Measurements from ENCODE around the gene ALG11. TPM values are rescaled to one million over a fixed set of nuclear protein-coding genes. Genes with fewer than 3 reads are reported as not detected.
A peak's percentile ranks its signal among the peaks of the same experiment; 100 is the strongest.

The ALG11 gene
- total and polyA plus RNA-seq, 2 experiments from 2014 or later, result 36.9 to 40.1 TPM

DNA sequence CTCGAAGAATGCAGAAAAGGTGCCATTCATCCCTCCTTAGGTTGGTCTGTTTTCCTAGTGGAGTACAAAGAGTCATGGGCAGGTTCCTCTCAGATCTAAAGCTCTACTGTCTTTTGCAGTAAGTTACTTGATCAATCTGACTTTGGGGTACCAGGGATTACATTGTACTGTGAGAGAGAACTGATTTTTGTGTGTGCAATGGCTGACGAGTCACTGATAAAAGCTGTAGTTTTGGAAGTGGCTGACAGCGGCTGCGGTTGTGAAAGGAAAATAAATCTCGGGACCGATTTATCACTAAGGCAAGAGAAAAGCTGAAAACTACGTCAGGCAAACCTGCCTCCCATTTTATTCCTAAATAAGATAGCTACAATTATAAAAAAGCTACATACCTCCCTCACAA, 39.2 kb downstream of the ALG11 start:
- Histone ChIP-seq H3K4me2 (no peak overlapping the region), H3K27me3 (ENCODE audit: insufficient read depth) (no peaks in the 10 kb centered on the region), H3K4me1 (ENCODE audit: insufficient read depth) (peaks cover 14% of the 10 kb centered on the region; the same call in 1 of the 2 replicates), H3K36me3 (ENCODE audit: insufficient read depth) (no peaks in the 10 kb centered on the region), H4K20me1 (replicated peaks; ENCODE audit: insufficient read depth) (no peaks in the 10 kb centered on the region), H3K27ac (ENCODE audit: low read depth) (peak overlapping the region; percentile 81), H3F3A (replicated peaks; ENCODE audit: low read depth) (no peaks in the 10 kb centered on the region), H3K79me2 (replicated peaks; ENCODE audit: insufficient read depth) (no peaks in the 10 kb centered on the region), H3K9me2 (ENCODE audit: insufficient read depth) (peaks cover 5% of the 10 kb centered on the region; the same call in 1 of the 2 replicates), H3K4me3 (no peak overlapping the region), H2AFZ (peak overlapping the region; percentile 88)
- H3K27me3 Mint-ChIP-seq (ENCODE audit: insufficient read depth, low read depth, poor library complexity), result peaks cover 1% of the 10 kb centered on the region
- DNase-seq (ENCODE audit: low spot score), result peak; percentile 32
- H3K4me3 Mint-ChIP-seq, result no peak overlapping the region
- TF ChIP-seq, protein P1, sequence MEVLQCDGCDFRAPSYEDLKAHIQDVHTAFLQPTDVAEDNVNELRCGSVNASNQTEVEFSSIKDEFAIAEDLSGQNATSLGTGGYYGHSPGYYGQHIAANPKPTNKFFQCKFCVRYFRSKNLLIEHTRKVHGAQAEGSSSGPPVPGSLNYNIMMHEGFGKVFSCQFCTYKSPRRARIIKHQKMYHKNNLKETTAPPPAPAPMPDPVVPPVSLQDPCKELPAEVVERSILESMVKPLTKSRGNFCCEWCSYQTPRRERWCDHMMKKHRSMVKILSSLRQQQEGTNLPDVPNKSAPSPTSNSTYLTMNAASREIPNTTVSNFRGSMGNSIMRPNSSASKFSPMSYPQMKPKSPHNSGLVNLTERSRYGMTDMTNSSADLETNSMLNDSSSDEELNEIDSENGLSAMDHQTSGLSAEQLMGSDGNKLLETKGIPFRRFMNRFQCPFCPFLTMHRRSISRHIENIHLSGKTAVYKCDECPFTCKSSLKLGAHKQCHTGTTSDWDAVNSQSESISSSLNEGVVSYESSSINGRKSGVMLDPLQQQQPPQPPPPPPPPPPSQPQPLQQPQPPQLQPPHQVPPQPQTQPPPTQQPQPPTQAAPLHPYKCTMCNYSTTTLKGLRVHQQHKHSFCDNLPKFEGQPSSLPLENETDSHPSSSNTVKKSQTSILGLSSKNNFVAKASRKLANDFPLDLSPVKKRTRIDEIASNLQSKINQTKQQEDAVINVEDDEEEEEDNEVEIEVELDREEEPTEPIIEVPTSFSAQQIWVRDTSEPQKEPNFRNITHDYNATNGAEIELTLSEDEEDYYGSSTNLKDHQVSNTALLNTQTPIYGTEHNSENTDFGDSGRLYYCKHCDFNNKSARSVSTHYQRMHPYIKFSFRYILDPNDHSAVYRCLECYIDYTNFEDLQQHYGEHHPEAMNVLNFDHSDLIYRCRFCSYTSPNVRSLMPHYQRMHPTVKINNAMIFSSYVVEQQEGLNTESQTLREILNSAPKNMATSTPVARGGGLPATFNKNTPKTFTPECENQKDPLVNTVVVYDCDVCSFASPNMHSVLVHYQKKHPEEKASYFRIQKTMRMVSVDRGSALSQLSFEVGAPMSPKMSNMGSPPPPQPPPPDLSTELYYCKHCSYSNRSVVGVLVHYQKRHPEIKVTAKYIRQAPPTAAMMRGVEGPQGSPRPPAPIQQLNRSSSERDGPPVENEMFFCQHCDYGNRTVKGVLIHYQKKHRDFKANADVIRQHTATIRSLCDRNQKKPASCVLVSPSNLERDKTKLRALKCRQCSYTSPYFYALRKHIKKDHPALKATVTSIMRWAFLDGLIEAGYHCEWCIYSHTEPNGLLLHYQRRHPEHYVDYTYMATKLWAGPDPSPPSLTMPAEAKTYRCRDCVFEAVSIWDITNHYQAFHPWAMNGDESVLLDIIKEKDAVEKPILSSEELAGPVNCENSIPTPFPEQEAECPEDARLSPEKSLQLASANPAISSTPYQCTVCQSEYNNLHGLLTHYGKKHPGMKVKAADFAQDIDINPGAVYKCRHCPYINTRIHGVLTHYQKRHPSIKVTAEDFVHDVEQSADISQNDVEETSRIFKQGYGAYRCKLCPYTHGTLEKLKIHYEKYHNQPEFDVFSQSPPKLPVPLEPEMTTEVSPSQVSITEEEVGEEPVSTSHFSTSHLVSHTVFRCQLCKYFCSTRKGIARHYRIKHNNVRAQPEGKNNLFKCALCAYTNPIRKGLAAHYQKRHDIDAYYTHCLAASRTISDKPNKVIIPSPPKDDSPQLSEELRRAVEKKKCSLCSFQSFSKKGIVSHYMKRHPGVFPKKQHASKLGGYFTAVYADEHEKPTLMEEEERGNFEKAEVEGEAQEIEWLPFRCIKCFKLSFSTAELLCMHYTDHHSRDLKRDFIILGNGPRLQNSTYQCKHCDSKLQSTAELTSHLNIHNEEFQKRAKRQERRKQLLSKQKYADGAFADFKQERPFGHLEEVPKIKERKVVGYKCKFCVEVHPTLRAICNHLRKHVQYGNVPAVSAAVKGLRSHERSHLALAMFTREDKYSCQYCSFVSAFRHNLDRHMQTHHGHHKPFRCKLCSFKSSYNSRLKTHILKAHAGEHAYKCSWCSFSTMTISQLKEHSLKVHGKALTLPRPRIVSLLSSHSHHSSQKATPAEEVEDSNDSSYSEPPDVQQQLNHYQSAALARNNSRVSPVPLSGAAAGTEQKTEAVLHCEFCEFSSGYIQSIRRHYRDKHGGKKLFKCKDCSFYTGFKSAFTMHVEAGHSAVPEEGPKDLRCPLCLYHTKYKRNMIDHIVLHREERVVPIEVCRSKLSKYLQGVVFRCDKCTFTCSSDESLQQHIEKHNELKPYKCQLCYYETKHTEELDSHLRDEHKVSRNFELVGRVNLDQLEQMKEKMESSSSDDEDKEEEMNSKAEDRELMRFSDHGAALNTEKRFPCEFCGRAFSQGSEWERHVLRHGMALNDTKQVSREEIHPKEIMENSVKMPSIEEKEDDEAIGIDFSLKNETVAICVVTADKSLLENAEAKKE (CRISPR knock-in tag; IDR thresholded peaks at IDR 0.05), result no peak
- TF ChIP-seq ZNF114 (CRISPR knock-in tag; IDR thresholded peaks at IDR 0.05) (no peak), EZH2phosphoT487 (IDR thresholded peaks at IDR 0.05; ENCODE audit: unreplicated experiment) (no peak), CREB1 (CRISPR knock-in tag; IDR thresholded peaks at IDR 0.05; ENCODE audit: low read depth) (no peak), NANOG (IDR thresholded peaks at IDR 0.05; ENCODE audit: borderline replicate concordance) (no peak), ZNF331 (CRISPR knock-in tag; IDR thresholded peaks at IDR 0.05; ENCODE audit: low read depth) (no peak), EZH2 (IDR thresholded peaks at IDR 0.05; ENCODE audit: low read depth, unreplicated experiment) (no peak), POLR2AphosphoS5 (IDR thresholded peaks at IDR 0.05; ENCODE audit: low read depth) (no peak)
- TF ChIP-seq, protein P2, sequence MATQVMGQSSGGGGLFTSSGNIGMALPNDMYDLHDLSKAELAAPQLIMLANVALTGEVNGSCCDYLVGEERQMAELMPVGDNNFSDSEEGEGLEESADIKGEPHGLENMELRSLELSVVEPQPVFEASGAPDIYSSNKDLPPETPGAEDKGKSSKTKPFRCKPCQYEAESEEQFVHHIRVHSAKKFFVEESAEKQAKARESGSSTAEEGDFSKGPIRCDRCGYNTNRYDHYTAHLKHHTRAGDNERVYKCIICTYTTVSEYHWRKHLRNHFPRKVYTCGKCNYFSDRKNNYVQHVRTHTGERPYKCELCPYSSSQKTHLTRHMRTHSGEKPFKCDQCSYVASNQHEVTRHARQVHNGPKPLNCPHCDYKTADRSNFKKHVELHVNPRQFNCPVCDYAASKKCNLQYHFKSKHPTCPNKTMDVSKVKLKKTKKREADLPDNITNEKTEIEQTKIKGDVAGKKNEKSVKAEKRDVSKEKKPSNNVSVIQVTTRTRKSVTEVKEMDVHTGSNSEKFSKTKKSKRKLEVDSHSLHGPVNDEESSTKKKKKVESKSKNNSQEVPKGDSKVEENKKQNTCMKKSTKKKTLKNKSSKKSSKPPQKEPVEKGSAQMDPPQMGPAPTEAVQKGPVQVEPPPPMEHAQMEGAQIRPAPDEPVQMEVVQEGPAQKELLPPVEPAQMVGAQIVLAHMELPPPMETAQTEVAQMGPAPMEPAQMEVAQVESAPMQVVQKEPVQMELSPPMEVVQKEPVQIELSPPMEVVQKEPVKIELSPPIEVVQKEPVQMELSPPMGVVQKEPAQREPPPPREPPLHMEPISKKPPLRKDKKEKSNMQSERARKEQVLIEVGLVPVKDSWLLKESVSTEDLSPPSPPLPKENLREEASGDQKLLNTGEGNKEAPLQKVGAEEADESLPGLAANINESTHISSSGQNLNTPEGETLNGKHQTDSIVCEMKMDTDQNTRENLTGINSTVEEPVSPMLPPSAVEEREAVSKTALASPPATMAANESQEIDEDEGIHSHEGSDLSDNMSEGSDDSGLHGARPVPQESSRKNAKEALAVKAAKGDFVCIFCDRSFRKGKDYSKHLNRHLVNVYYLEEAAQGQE (IDR thresholded peaks at IDR 0.05; ENCODE audit: unreplicated experiment), result no peak
- no peaks in the 10 kb centered on the region for H3K9me3 Mint-ChIP-seq
- no peaks in the 10 kb centered on the region for H3K36me3 Mint-ChIP-seq (ENCODE audit: low read depth)
- H3K27ac Mint-ChIP-seq, result 0 out of 2 replicates have a peak overlapping the region, but pooled peaks have one; percentile 2
- ATAC-seq, result peak; percentile 47; the same call in 2 of the 3 replicates
- peaks cover 19% of the 10 kb centered on the region for H3K4me1 Mint-ChIP-seq
